SH-SY5Y (cell line): Measurements from ENCODE around the gene ZNF322.

ENCODE experiments used
- GATA2 ChIP-seq: IDR thresholded peaks from 2 replicates; pipeline ENCODE4 v1.6.1; 2011; ENCODE audit warnings: mild to moderate bottlenecking, low read depth, low read length
- GATA3 ChIP-seq: IDR thresholded peaks from 2 replicates; pipeline ENCODE4 v1.6.1; 2011; ENCODE audit warnings: low read depth, mild to moderate bottlenecking, low read length, moderate library complexity

DNA sequence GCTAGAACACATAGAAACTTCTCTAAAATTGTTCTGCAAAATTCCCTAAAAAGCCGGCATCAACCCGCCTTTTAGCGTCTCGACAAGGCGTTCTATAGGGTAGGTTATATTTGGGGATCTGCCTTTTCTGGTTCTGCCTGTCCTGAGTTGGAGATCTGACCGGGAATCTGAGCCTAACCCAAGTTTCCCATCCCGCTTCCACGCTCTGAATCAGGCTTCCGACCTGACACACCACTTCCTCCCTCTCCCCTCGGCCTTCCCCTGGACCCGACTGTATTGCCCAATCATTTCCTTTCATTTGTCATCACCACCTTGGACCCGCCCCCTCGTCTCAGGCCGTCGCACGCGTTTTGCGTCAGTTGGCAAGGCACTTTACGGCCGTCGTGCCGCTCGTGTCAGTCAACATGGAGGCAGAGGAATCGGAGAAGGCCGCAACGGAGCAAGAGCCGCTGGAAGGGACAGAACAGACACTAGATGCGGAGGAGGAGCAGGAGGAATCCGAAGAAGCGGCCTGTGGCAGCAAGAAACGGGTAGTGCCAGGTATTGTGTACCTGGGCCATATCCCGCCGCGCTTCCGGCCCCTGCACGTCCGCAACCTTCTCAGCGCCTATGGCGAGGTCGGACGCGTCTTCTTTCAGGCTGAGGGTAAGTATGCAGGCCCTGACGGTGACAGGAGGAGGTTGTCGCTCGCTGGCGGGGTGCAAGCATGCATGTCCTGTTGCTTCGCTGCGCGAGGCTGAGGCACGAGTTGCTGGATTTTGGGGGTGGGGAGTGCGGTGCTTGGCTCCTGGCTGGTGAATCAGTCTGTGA, 62.8 kb downstream of the ZNF322 start, which contains the start of gene ABT1:
- TF ChIP-seq GATA3 (no peak), GATA2 (no peak)
